ENCODE data around the gene IGSF23.

- TF ChIP-seq CTCF (IDR thresholded peaks at IDR 0.05): no peak
- no peak for TF ChIP-seq EZH2phosphoT487 (IDR thresholded peaks at IDR 0.05)
These were observed 2.5 kb downstream of the IGSF23 start for GRCh38 chr19:44615863-44616247.
